ENCODE data around the gene TNFRSF1A.

The TNFRSF1A gene

GRCh38 chr12:6323340-6323994 is 18.4 kb downstream of the TNFRSF1A start:
- peak; percentile 32 for DNase-seq

GRCh38 chr12:6322969-6323339 is 18.9 kb downstream of the TNFRSF1A start:
- no peak for DNase-seq

GRCh38 chr12:6322352-6322751 is 19.5 kb downstream of the TNFRSF1A start:
- DNase-seq = no peak

DNA sequence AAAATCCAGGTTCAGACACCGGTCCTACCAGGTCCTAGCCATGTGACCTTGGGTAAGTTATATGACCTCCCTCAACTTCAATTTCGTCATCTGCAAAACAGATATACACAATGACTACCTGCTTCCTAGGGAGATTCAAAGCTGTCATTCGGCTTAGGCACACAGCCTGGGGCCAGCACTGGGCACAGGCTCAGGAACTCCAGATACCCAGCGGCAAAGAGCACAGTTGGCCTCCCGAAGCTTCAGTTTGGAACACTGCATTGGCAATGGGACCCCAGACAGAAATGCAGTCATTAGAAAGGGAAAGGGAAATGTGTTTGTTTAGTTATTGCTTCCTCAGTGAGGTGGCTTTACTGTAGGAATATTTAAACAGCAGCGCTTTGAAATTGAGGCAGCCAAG is 20.0 kb downstream of the TNFRSF1A start:
- DNase-seq = no peak

DNA sequence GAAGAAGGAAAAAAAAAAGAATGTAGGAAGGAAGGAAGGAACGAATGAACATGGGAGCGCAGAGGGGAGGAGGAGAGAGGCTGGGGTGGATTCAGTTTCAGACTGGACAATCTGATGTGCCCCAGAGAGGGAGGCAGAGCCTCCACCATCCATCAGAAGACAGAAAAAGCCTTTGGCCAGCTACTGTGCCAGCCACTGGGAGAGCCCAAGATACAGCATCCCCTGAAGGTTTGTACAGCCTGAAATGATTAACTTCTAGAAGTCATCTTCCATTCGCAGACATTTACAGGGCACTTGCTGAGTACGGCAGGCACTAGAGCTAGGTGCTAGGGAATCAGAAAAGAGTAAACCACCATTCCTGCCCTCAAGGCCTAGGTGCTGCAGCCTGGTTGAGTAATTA is 22.4 kb downstream of the TNFRSF1A start:
- no peak for DNase-seq

- DNase-seq = no peak
These were observed 23.4 kb downstream of the TNFRSF1A start for GRCh38 chr12:6318440-6318879.

GRCh38 chr12:6317693-6318439 is 24.0 kb downstream of the TNFRSF1A start:
- no peak for DNase-seq

DNA sequence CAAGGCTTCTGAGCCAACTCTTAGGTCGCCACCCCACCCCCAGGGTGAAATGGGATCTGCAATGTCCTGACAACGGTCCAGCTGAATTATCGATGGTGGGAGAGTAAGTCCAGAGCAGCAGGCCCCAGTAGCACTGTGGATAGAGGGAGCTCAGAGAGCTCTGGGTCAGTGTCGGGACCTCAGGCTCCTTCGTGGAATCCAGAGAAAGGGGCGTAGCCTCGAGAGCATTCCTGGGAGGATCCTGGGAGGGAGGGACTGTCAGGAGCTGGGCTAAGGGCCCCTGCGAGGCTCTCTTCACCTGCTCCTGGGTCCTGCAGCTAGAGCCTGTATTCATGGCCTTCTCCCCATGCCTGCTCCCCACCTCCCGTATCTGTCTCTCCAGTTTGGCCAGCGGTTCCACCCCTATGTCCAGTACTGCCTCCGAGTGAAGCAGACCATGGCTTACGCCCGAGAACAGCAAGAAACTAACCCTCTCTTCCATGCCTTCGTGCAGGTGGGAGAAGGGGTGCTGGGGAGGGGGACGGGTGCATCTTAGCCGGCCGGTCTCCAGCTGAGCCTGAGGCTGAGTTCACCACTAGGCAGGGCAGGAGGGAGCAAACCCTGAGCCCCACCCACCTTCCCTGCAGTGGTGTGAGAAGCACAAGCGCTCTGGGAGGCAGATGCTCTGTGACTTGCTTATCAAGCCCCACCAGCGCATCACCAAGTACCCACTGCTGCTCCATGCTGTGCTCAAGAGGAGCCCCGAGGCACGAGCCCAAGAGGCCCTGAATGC is 24.8 kb downstream of the TNFRSF1A start:
- DNase-seq = no peak

- DNase-seq = no peak
These were observed 25.9 kb downstream of the TNFRSF1A start for GRCh38 chr12:6315704-6316597.

DNA sequence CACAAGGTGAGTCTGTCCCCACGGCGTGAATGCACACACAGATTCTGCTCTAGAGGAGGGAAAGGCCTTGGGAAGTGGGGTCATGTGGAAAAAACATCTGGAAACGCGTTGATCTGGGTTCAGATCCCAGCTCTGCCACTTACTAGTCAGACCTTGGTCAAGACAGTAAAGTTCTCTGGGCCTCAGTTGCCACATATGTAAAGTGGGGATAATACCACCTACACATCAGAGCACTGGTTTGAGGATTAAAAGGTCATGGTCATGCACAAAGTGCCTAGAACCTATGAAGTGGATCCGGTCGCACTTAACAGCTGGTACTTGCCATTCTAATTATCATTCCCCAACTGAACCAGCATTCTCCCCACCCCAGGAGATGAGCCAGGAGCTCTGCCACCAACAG is 26.7 kb downstream of the TNFRSF1A start:
- DNase-seq = no peak

GRCh38 chr12:6314776-6315175 is 27.1 kb downstream of the TNFRSF1A start:
- DNase-seq = no peak

DNA sequence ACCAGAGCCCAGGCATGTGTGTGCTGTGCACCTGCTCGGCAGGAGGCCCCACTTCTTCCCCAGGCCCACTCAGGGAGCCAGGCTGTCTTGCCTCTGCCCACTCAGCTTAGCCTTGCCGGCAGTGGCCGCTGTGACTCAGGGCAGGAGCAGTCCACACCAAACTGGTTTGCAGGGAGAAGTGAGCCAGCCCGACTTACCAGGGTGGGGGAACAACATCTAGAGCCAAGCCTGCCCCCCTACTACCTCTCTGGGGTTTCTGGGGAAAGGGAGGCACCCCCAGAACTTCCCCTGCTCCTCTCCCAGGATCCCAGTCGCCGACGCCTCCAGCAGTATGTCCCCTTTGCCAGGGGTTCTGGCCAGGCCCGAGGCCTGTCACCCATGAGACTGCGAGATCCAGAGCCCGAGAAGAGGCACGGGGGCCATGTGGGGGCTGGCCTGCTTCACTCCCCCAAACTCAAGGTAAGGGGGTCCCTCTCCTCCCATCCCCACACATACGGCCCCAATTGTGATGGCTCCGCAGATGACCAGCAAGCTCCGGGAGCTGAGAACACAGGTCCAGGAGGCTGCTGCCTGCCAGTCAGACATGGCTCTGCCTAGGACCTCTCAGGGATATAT is 28.4 kb downstream of the TNFRSF1A start:
- no peak for DNase-seq

DNA sequence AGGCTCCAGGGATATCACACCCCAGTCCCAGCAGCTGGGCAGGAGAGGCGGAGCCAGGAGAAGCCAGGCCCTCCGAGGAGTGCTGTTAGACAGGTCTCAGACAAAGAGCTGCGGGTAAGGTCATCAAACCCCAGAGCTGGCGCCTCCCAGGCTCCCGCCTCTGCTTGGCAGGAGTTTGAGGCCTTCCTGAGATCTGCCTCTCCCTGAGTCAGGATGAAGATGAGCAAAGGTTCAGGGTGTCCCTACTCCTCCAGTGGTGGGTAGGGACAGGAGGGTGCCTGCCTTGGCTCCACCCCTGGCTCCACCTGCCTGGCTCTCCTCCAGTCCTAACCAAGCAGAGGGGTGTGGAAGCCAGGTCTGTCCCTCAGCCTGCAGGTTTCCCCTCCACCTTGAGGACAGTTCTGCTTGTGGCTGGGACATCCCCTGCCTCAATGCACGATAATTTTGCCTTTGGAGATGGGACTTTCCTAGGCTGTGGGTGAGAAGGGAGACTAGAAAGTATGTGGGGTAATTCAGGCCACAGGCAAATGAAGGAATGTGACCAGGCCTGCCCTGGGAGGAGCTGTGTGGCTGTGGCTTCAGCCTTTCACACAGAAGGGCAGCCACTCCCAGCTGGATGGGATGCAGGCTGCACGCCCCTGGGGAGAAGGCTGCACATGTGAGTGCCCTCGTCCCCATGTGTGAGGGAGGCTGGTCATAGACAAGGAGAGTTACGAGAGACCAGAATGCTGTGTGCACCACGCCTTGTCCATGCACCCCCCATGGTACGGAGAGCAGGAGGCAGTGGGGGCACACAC is 29.1 kb downstream of the TNFRSF1A start:
- DNase-seq = no peak

GRCh38 chr12:6311822-6312528 is 29.9 kb downstream of the TNFRSF1A start:
- no peak for DNase-seq

GRCh38 chr12:6310771-6311610 is 30.9 kb downstream of the TNFRSF1A start:
- no peak for DNase-seq

DNA sequence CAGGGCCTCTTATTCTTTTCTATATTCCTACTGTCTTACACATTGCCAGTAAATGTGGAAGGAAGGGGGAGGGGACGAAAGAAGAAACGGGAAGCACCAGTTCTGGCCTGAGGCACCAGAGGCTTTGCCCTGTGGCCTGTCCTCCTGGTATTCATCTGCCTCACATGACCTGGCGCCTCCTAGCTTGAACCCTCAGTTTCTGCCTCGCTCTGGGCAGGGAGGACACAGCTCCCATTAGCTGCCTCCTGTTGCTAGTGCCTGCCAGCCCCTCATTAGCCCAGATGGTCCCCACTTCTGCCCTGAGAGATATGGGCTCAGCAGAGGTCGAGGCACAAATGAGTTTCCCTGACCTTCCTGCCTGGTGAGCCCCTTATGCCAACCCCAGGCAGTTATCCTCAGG is 34.3 kb downstream of the TNFRSF1A start:
- DNase-seq = no peak

DNA sequence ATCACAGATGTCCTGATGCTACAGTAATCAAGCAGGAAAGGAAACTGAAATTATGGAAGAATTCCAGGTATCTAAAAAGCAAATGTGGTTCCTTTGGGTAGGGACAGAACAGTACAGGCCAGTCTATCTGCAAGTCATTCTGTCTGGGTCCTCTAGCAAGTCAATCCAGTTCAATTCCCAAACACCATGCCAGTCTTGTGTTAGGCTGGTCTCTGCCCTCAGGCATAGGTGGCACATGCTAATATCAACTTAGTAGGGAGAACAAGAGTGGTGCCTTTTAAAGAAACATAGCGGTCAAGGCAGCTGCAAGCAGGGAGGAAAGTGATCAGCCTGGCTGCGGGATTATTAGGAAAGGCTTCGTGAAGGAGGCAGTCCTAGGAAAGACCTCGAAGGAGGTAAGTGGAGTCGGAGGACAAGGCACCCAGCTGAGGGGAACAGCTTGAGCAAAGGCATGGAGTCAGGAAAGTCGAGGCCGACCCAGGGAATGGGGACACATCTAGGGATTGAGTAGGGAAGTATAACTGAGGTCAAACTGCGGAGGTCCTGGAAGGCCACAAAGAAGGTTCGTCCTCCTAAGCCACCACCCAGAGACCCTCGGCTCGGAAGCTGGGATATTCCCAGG is 35.2 kb downstream of the TNFRSF1A start:
- DNase-seq = no peak

DNA sequence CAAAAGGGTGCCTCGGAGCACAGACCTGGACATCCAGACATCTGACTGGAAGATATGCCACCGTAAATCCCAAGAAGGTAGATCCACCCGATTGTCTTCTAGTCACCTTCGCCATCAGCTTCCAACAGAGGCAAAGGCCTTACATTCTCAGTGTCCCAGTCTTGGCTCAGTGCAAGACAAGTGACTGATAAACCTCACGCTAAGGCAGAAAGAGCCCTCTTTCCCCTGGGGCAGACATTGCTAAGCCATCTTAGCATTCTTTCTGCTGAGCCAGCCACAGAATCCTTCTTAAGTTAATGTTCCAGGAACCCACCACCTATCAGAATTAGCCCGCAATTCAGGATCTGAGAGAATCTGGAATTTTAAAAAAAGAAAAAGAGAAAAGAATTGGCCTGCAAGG is 35.7 kb downstream of the TNFRSF1A start:
- no peak for DNase-seq

GRCh38 chr12:6303071-6303470 is 38.8 kb downstream of the TNFRSF1A start:
- DNase-seq = no peak
